Natural killer cell (primary cell): ENCODE measurements around the gene CTBP1. TPM values are rescaled to one million over a fixed set of nuclear protein-coding genes. Genes with fewer than 3 reads are reported as not detected.

Experiments
- ATAC-seq, 3 donors: fragments of 150-1000 bp in 2 of 3; fragments of 200-7000 bp in 1 of 3; cut with Tn5 transposase; 1 replicate in 1 of 3; 2 replicates in 2 of 3; pipeline ENCODE4 v1.10.0; 2021; ENCODE audit warnings: mild to moderate bottlenecking in 2 of 3, moderate library complexity in 2 of 3
- DNase-seq, 2 donors: peaks; one replicate each; pipeline versions ENCODE4 v3.0.0 to v3.0.0-alpha.2; 2013 to 2021; ENCODE audit warnings: mixed read lengths in 1 of 2
- H3K27ac ChIP-seq: one replicate; pipeline ENCODE4 v1.5.1; 2013; ENCODE audit warnings: mild to moderate bottlenecking, low read length
- H3K27me3 ChIP-seq: one replicate; pipeline ENCODE4 v1.6.1; 2013; ENCODE audit warnings: low read length; ENCODE audit not compliant: control insufficient read depth, insufficient read depth
- H3K36me3 ChIP-seq: one replicate; pipeline ENCODE4 v1.6.1; 2013; ENCODE audit warnings: low read length; ENCODE audit not compliant: control insufficient read depth, insufficient read depth
- H3K4me1 ChIP-seq: one replicate; pipeline ENCODE4 v1.6.1; 2013; ENCODE audit warnings: low read length; ENCODE audit not compliant: control insufficient read depth, insufficient read depth
- H3K4me3 ChIP-seq: one replicate; pipeline ENCODE4 v1.5.1; 2013; ENCODE audit warnings: low read length
- H3K9me3 ChIP-seq: one replicate; pipeline ENCODE4 v1.6.1; 2013; ENCODE audit warnings: low read length; ENCODE audit not compliant: control insufficient read depth, insufficient read depth
- H3K27ac Mint-ChIP-seq, 2 donors: one replicate each; pipeline ENCODE4 v1.8.0; 2022; ENCODE audit warnings: mild to moderate bottlenecking in 2 of 2, mixed read lengths in 2 of 2, moderate library complexity in 1 of 2
- H3K27me3 Mint-ChIP-seq, 2 donors: one replicate each; pipeline ENCODE4 v1.8.0; 2022; ENCODE audit warnings: low read depth in 2 of 2, mixed read lengths in 2 of 2
- H3K36me3 Mint-ChIP-seq: one replicate; pipeline ENCODE4 v1.8.0; 2022; ENCODE audit warnings: mixed read lengths
- H3K4me1 Mint-ChIP-seq, 2 donors: one replicate each; pipeline ENCODE4 v1.8.0; 2022; ENCODE audit warnings: mixed read lengths in 2 of 2
- H3K4me3 Mint-ChIP-seq: one replicate; pipeline ENCODE4 v1.8.0; 2022; ENCODE audit warnings: mild to moderate bottlenecking, moderate library complexity, mixed read lengths
- H3K9me3 Mint-ChIP-seq, 2 donors: one replicate each; pipeline ENCODE4 v1.8.0; 2022; ENCODE audit warnings: mixed read lengths in 2 of 2
- CTCF ChIP-seq: fragments of 200-600 bp; IDR thresholded peaks from one replicate; pipeline ENCODE4 v1.8.0; 2022; ENCODE audit warnings: antibody characterized with exemption
- WGBS: methylation state at CpG from one replicate; pipeline ENCODE4 v1.1.7; 2013; ENCODE audit warnings: missing lambda C conversion rate; ENCODE audit not compliant: insufficient coverage; 5-methylcytosine and 5-hydroxymethylcytosine counted together
- intact Hi-C: fragments of 100-400 bp; cut with micrococcal nuclease; formaldehyde crosslinking; loops from one replicate; pipeline ENCODE4 v1.14.2; 2022
- total RNA-seq, 4 donors: library from RNA; stranded (reverse); fragments of 120-200 nt in 1 of 4; gene quantifications; one replicate each; pipeline versions ENCODE4 v1.2.3 to v1.2.4, GENCODE V29; 2013 to 2022

The CTBP1 gene
- total RNA-seq, 3 donors from 2014 or later (not counting 1 experiment from before 2014, with no cell fraction given), result 384 to 388 (median 388) TPM

- Mint-ChIP-seq H3K4me1 (peaks cover 33 to 57% of the 10 kb centered on the region in 2 donors), H3K27me3 (no peaks in the 10 kb centered on the region), H3K4me3 (peak overlapping the region; percentile 95), H3K36me3 (no peaks in the 10 kb centered on the region), H3K27ac (peak overlapping the region; percentile 87 to 90), H3K9me3 (no peaks in the 10 kb centered on the region)
- DNase-seq, result no peak
- no peak overlapping the region for H3K27ac ChIP-seq
- intact Hi-C loops, result no loop called here
- 85% methylated on average over 11 of the region's 11 CpGs for whole genome bisulfite sequencing
- no peaks in the 10 kb centered on the region for H3K9me3 ChIP-seq
- H3K4me1 ChIP-seq, result peaks cover 43% of the 10 kb centered on the region
- H3K36me3 ChIP-seq, result peaks cover 11% of the 10 kb centered on the region
- no peak overlapping the region for H3K4me3 ChIP-seq
- H3K27me3 ChIP-seq, result no peaks in the 10 kb centered on the region
- no peak for TF ChIP-seq CTCF
- ATAC-seq, result no peak
Observed at GRCh38 chr4:1291996-1292702, 43.2 kb upstream of the CTBP1 start.

- 63% methylated on average over 9 of the region's 9 CpGs for WGBS
- DNase-seq (no peak), ATAC-seq (no peak)
- Histone ChIP-seq H3K27me3 (no peaks in the 10 kb centered on the region), H3K4me1 (peaks cover 38% of the 10 kb centered on the region), H3K27ac (peak overlapping the region; percentile 60), H3K36me3 (peaks cover 6% of the 10 kb centered on the region), H3K4me3 (peak overlapping the region; percentile 47), H3K9me3 (no peaks in the 10 kb centered on the region)
- Mint-ChIP-seq H3K9me3 (no peaks in the 10 kb centered on the region), H3K27ac (peak overlapping the region; percentile 87 to 90), H3K36me3 (no peaks in the 10 kb centered on the region), H3K4me1 (peaks cover 24 to 47% of the 10 kb centered on the region in 2 donors), H3K4me3 (peak overlapping the region; percentile 95), H3K27me3 (no peaks in the 10 kb centered on the region)
- intact Hi-C loops, result no loop called here
- no peak for TF ChIP-seq CTCF
Observed at GRCh38 chr4:1291091-1291490, 42.2 kb upstream of the CTBP1 start.

- ATAC-seq (no peak), DNase-seq (peak in 1 of 2 donors; percentile 42)
- H3K27ac ChIP-seq, result peak overlapping the region; percentile 60
- H3K36me3 ChIP-seq, result peaks cover 6% of the 10 kb centered on the region
- Mint-ChIP-seq H3K27me3 (no peaks in the 10 kb centered on the region), H3K4me3 (peak overlapping the region; percentile 95), H3K36me3 (no peaks in the 10 kb centered on the region), H3K27ac (peak overlapping the region; percentile 87 to 90), H3K4me1 (peaks cover 24 to 45% of the 10 kb centered on the region in 2 donors), H3K9me3 (no peaks in the 10 kb centered on the region)
- H3K27me3 ChIP-seq, result no peaks in the 10 kb centered on the region
- TF ChIP-seq CTCF, result no peak
- 1% methylated on average over 47 of the region's 47 CpGs for WGBS
- peak overlapping the region; percentile 47 for H3K4me3 ChIP-seq
- intact Hi-C loops, result no loop called here
- no peaks in the 10 kb centered on the region for H3K9me3 ChIP-seq
- peaks cover 38% of the 10 kb centered on the region for H3K4me1 ChIP-seq
Observed at GRCh38 chr4:1290165-1290977, 41.4 kb upstream of the CTBP1 start.
